ENCODE results near the gene MDM2. TPM values are rescaled to one million over a fixed set of nuclear protein-coding genes. Genes with fewer than 3 reads are reported as not detected.

MDM2 gene
- total and polyA plus RNA-seq, 2 of the 8 experiments (the other 6 are each of a cell fraction or from before 2014, with no cell fraction given): 15.1 to 115 TPM

DNA sequence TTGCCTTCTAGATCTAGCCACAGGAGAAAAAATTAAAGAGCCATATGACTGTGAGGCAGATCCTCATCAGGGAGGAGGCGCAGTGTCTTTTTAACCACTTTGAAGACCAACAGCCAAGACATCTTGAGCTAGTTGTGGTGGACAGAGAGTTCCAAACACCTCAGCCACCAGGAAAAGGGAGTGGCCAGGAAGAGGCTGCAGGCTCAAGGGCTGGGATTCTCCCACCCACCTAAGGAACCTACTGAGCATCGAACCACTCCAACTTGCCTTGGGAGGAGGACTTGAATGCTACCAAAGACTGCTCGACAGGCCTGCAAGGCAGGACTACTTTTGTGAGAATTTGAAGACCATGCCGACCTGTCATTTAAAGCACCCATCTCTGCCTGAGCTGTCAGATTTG, 14.5 kb upstream of the MDM2 start:
- peaks cover 0 to 2% (median 0%) of the 10 kb centered on the region in 4 experiments; a peak in 1 of 7 replicates for H3K4me1 ChIP-seq (replicated peaks in 1 of 4; ENCODE audit: control insufficient read depth in 3 of 4, insufficient read depth in 4 of 4, low read length in 3 of 4)
- H3K18ac ChIP-seq (ENCODE audit: extremely low read depth, low read length): no peak overlapping the region
- POLR2A ChIA-PET (ENCODE audit: partially characterized antibody): interaction anchor here (2.0 kb wide), 1 partner anchor 15 kb away, joined by 14 read pairs; the partner anchor contains the start of gene MDM2
- no peak overlapping the region for H2AK5ac ChIP-seq (ENCODE audit: low read depth, low read length)
- H2BK15ac ChIP-seq (ENCODE audit: low read length): no peak overlapping the region
- H3K14ac ChIP-seq (ENCODE audit: insufficient read length): no peak overlapping the region
- H2BK5ac ChIP-seq (ENCODE audit: low read depth, low read length): no peak overlapping the region
- no peak overlapping the region for H3K4me3 ChIP-seq (ENCODE audit: extremely low read depth in 1 of 4, insufficient read depth in 2 of 4, low read depth in 3 of 4, low read length in 4 of 4)
- no peaks in the 10 kb centered on the region for H3K23me2 ChIP-seq (ENCODE audit: low read depth, low read length)
- H3K79me1 ChIP-seq (ENCODE audit: low read depth, low read length): no peaks in the 10 kb centered on the region
- H4K5ac ChIP-seq (ENCODE audit: insufficient read length, low read depth, low read length): no peak overlapping the region
- H2AFZ ChIP-seq (ENCODE audit: low read length): peak overlapping the region; percentile 85; the same call in 1 of the 2 replicates
- FAIRE-seq (no peak), DNase-seq (ENCODE audit: low read depth in 1 of 2, low spot score in 2 of 2) (no peak)
- no peaks in the 10 kb centered on the region for H3K79me2 ChIP-seq (ENCODE audit: control insufficient read depth in 1 of 2, insufficient read depth in 2 of 2, low read length in 2 of 2)
- no peaks in the 10 kb centered on the region for H3K27me3 ChIP-seq (replicated peaks in 1 of 4; ENCODE audit: control insufficient read depth in 3 of 4, extremely low read depth in 1 of 4, insufficient read depth in 3 of 4, low read length in 3 of 4)
- no peak overlapping the region for H3K4me2 ChIP-seq (ENCODE audit: insufficient read depth in 1 of 2, low read depth in 2 of 2, low read length in 2 of 2)
- H3K36me3 ChIP-seq (ENCODE audit: control insufficient read depth in 2 of 4, insufficient read depth in 4 of 4, low read length in 3 of 4): no peaks in the 10 kb centered on the region
- H4K91ac ChIP-seq (replicated peaks; ENCODE audit: insufficient read length, low read length): no peak overlapping the region
- no peak overlapping the region for H3K9ac ChIP-seq (replicated peaks in 1 of 4; ENCODE audit: extremely low read depth in 1 of 4, low read depth in 3 of 4, low read length in 3 of 4)
- H4K20me1 ChIP-seq (replicated peaks in 1 of 2; ENCODE audit: control insufficient read depth in 1 of 2, insufficient read depth in 2 of 2, low read length in 2 of 2): no peaks in the 10 kb centered on the region
- no peak overlapping the region for H3K4ac ChIP-seq (replicated peaks; ENCODE audit: insufficient read length, low read depth, low read length)
- H2BK12ac ChIP-seq (ENCODE audit: low read depth, low read length): no peak overlapping the region
- H3K56ac ChIP-seq (replicated peaks; ENCODE audit: insufficient read length, low read depth, low read length): no peak overlapping the region
- no peak overlapping the region for H4K8ac ChIP-seq (ENCODE audit: extremely low read depth, insufficient read depth, low read length)
- no peak overlapping the region for H3K27ac ChIP-seq (ENCODE audit: low read depth, low read length)
- CTCF ChIA-PET (ENCODE audit: partially characterized antibody): no interaction called here
- H2BK120ac ChIP-seq (replicated peaks; ENCODE audit: low read depth, low read length): no peak overlapping the region
- no peak overlapping the region for H2BK20ac ChIP-seq (ENCODE audit: low read length)
- no peak overlapping the region for H3K23ac ChIP-seq (ENCODE audit: insufficient read length)
- WGBS, 2 experiments (ENCODE audit: extremely low coverage in 1 of 2, insufficient coverage in 1 of 2, insufficient read length in 1 of 2, insufficient replicate concordance in 2 of 2, low coverage in 1 of 2, low lambda C conversion rate in 2 of 2, missing lambda C conversion rate in 1 of 2): 89% methylated on average over 4 of the region's 4 CpGs; no CpG with 5 or more reads in 1 of the 2 experiments
- H3K9me3 ChIP-seq (ENCODE audit: insufficient read depth in 2 of 2, low read depth in 1 of 2, low read length in 1 of 2): no peaks in the 10 kb centered on the region; a peak in 1 of 4 replicates
- no peak for TF ChIP-seq TAF7 (optimal IDR thresholded peaks at IDR 0.05; ENCODE audit: borderline replicate concordance, low read depth, low read length)
- TF ChIP-seq RFX5 (IDR thresholded peaks at IDR 0.05; ENCODE audit: borderline replicate concordance, low read depth, low read length): no peak
- TF ChIP-seq, protein P1, sequence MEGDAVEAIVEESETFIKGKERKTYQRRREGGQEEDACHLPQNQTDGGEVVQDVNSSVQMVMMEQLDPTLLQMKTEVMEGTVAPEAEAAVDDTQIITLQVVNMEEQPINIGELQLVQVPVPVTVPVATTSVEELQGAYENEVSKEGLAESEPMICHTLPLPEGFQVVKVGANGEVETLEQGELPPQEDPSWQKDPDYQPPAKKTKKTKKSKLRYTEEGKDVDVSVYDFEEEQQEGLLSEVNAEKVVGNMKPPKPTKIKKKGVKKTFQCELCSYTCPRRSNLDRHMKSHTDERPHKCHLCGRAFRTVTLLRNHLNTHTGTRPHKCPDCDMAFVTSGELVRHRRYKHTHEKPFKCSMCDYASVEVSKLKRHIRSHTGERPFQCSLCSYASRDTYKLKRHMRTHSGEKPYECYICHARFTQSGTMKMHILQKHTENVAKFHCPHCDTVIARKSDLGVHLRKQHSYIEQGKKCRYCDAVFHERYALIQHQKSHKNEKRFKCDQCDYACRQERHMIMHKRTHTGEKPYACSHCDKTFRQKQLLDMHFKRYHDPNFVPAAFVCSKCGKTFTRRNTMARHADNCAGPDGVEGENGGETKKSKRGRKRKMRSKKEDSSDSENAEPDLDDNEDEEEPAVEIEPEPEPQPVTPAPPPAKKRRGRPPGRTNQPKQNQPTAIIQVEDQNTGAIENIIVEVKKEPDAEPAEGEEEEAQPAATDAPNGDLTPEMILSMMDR (IDR thresholded peaks at IDR 0.05; ENCODE audit: control extremely low read depth in 1 of 3, insufficient read depth in 1 of 3, low read depth in 1 of 3, low read length in 3 of 3): no peak
- no peak for TF ChIP-seq KDM4A (IDR thresholded peaks at IDR 0.05; ENCODE audit: low read depth, low read length, severe bottlenecking)
- no peak for TF ChIP-seq NANOG (IDR thresholded peaks at IDR 0.05; ENCODE audit: insufficient read depth, low read depth, low read length, poor library complexity, severe bottlenecking)
- no peak for TF ChIP-seq EP300 (IDR thresholded peaks at IDR 0.05; ENCODE audit: borderline replicate concordance in 1 of 2, low read depth in 2 of 2, low read length in 2 of 2)
- TF ChIP-seq CREB1 (IDR thresholded peaks at IDR 0.05): no peak
- no peak for TF ChIP-seq BRCA1 (IDR thresholded peaks at IDR 0.05; ENCODE audit: low read depth, low read length)
- TF ChIP-seq CEBPB (IDR thresholded peaks at IDR 0.05; ENCODE audit: low read depth, low read length): no peak
- no peak for TF ChIP-seq KDM5A (IDR thresholded peaks at IDR 0.05; ENCODE audit: low read length)
- no peak for TF ChIP-seq POLR2AphosphoS5 (IDR thresholded peaks at IDR 0.05; ENCODE audit: low read depth, low read length)
- TF ChIP-seq SP2 (IDR thresholded peaks at IDR 0.05; ENCODE audit: low read length): no peak
- TF ChIP-seq SIRT6 (IDR thresholded peaks at IDR 0.05; ENCODE audit: low read length): no peak

All from H1 (cell line).